ENCODE measurements around the gene HMGXB4. TPM values are rescaled to one million over a fixed set of nuclear protein-coding genes. Genes with fewer than 3 reads are reported as not detected.

Gene HMGXB4
- total RNA-seq, 1 donor from 2014 or later: 21.4 TPM

- DNase-seq (ENCODE audit: low spot score): no peak
- TF ChIP-seq CTCF (IDR thresholded peaks at IDR 0.05; ENCODE audit: unreplicated experiment): no peak
- no peak overlapping the region for H3K27ac Mint-ChIP-seq (ENCODE audit: unreplicated experiment)
- H3K27me3 Mint-ChIP-seq (ENCODE audit: unreplicated experiment): peaks cover 7% of the 10 kb centered on the region
- H3K4me1 Mint-ChIP-seq (ENCODE audit: unreplicated experiment): no peaks in the 10 kb centered on the region
- no peaks in the 10 kb centered on the region for H3K9me3 Mint-ChIP-seq (ENCODE audit: unreplicated experiment)
- peaks cover 32% of the 10 kb centered on the region for H3K36me3 Mint-ChIP-seq (ENCODE audit: low read depth, unreplicated experiment)
- H3K4me3 Mint-ChIP-seq (ENCODE audit: unreplicated experiment): no peak overlapping the region
Observed at GRCh38 chr22:35329114-35329847, 72.0 kb downstream of the HMGXB4 start.

DNA sequence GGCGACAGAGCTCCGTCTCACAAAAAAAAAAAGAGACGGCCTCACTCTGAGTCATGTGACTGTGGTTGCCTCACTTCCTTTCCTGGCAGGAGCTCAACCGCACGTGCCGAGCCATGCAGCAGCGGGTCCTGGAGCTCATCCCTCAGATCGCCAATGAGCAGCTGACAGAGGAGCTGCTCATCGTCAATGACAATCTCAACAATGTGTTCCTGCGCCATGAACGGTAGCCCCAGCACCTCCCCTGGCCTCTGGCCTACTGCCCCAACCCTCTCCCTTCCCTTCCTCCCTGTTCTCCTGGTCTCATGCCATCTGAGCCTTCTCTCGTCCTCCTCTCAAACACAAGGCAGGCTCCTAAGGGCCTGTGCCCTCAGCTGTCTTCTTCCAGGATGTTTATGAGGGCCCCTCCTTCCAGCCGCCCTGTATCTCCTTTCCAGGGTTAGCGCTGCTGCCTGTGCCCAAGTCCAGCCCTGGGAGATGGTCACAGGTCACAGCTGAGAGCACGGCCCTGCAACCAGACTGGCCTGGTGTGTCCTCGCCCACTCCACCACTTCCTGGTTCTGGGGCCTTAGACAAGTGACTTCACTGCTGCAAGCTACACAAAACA lies 73.1 kb downstream of the HMGXB4 start:
- H3K27me3 Mint-ChIP-seq (ENCODE audit: unreplicated experiment): peaks cover 4% of the 10 kb centered on the region
- no peak for DNase-seq (ENCODE audit: low spot score)
- no peaks in the 10 kb centered on the region for H3K9me3 Mint-ChIP-seq (ENCODE audit: unreplicated experiment)
- H3K36me3 Mint-ChIP-seq (ENCODE audit: low read depth, unreplicated experiment): peaks cover 27% of the 10 kb centered on the region
- H3K4me3 Mint-ChIP-seq (ENCODE audit: unreplicated experiment): no peak overlapping the region
- H3K27ac Mint-ChIP-seq (ENCODE audit: unreplicated experiment): no peak overlapping the region
- no peaks in the 10 kb centered on the region for H3K4me1 Mint-ChIP-seq (ENCODE audit: unreplicated experiment)
- no peak for TF ChIP-seq CTCF (IDR thresholded peaks at IDR 0.05; ENCODE audit: unreplicated experiment)

- Mint-ChIP-seq H3K27me3 (ENCODE audit: unreplicated experiment) (no peaks in the 10 kb centered on the region), H3K4me1 (ENCODE audit: unreplicated experiment) (peaks cover 4% of the 10 kb centered on the region), H3K4me3 (ENCODE audit: unreplicated experiment) (no peak overlapping the region), H3K27ac (ENCODE audit: unreplicated experiment) (no peak overlapping the region), H3K9me3 (ENCODE audit: unreplicated experiment) (no peaks in the 10 kb centered on the region), H3K36me3 (ENCODE audit: low read depth, unreplicated experiment) (peaks cover 24% of the 10 kb centered on the region)
- no peak for TF ChIP-seq CTCF (IDR thresholded peaks at IDR 0.05; ENCODE audit: unreplicated experiment)
- no peak for DNase-seq (ENCODE audit: low spot score)
Observed at GRCh38 chr22:35332278-35332677, 75.0 kb downstream of the HMGXB4 start.

- Mint-ChIP-seq H3K4me3 (ENCODE audit: unreplicated experiment) (no peak overlapping the region), H3K27ac (ENCODE audit: unreplicated experiment) (no peak overlapping the region), H3K4me1 (ENCODE audit: unreplicated experiment) (peaks cover 4% of the 10 kb centered on the region), H3K36me3 (ENCODE audit: low read depth, unreplicated experiment) (peaks cover 23% of the 10 kb centered on the region), H3K9me3 (ENCODE audit: unreplicated experiment) (no peaks in the 10 kb centered on the region), H3K27me3 (ENCODE audit: unreplicated experiment) (no peaks in the 10 kb centered on the region)
- no peak for TF ChIP-seq CTCF (IDR thresholded peaks at IDR 0.05; ENCODE audit: unreplicated experiment)
- DNase-seq (ENCODE audit: low spot score): no peak
Observed at GRCh38 chr22:35333220-35333619, 75.9 kb downstream of the HMGXB4 start.

DNA sequence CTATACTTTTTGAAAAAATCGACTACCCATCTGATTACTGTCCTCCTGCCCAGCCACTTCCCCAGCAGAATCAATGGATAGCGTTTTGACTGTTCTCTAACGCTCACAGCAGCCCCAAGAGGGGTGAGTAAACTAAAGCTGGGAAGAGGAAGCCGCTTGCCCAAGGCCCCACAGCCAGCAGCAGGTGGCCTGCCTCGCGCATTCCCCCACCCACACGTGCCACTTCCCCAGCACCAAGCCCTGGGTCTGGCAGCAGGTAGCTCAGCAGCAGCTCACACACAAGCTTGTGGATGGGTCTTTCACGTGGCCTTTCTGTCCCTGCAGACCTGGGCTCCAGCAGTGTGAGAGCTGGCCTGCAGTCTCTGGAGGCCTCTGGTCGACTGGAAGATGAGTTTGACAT lies 76.7 kb downstream of the HMGXB4 start:
- Mint-ChIP-seq H3K4me1 (ENCODE audit: unreplicated experiment) (peaks cover 4% of the 10 kb centered on the region), H3K27ac (ENCODE audit: unreplicated experiment) (no peak overlapping the region), H3K9me3 (ENCODE audit: unreplicated experiment) (no peaks in the 10 kb centered on the region), H3K36me3 (ENCODE audit: low read depth, unreplicated experiment) (peaks cover 23% of the 10 kb centered on the region), H3K4me3 (ENCODE audit: unreplicated experiment) (no peak overlapping the region), H3K27me3 (ENCODE audit: unreplicated experiment) (no peaks in the 10 kb centered on the region)
- TF ChIP-seq CTCF (IDR thresholded peaks at IDR 0.05; ENCODE audit: unreplicated experiment): no peak
- DNase-seq (ENCODE audit: low spot score): no peak
